GM12878 (cell line): ENCODE data around the gene PCSK1. TPM values are rescaled to one million over a fixed set of nuclear protein-coding genes. Genes with fewer than 3 reads are reported as not detected.

Source experiments
- ATAC-seq: fragments of 200-7000 bp; cut with Tn5 transposase; 3 replicates; pipeline ENCODE4 v1.9.1; 2020; ENCODE audit warnings: mild to moderate bottlenecking, moderate library complexity
- BruUV-seq: library from RNA; stranded (reverse); fragments of 400-500 nt; replicated peaks from 2 replicates; lab custom pipeline; 2021; lab: Mats Ljungman, UMichigan
- CTCF ChIA-PET: fragments of 300-600 bp; sonication (Branson Sonifier 250); formaldehyde crosslinking; extraction: SDS; loops from one replicate; lab custom pipeline; 2021; ENCODE audit warnings: inconsistent platforms; lab: Yijun Ruan, JAX
- POLR2A ChIA-PET: fragments of 350-600 bp; formaldehyde crosslinking; extraction: SDS; loops from one replicate; lab custom pipeline; 2021; ENCODE audit warnings: inconsistent platforms; lab: Charles Lee
- RAD21 ChIA-PET: fragments of 300-600 bp; sonication (Branson Sonifier 250); formaldehyde crosslinking; loops from one replicate; lab custom pipeline; 2023; ENCODE audit warnings: antibody characterized with exemption; ENCODE audit not compliant: unreplicated experiment; lab: Charles Lee
- SMC1A ChIA-PET: fragments of 300-600 bp; sonication (Branson Sonifier 250); formaldehyde crosslinking; loops from one replicate; lab custom pipeline; 2023; ENCODE audit not compliant: unreplicated experiment, uncharacterized antibody; lab: Charles Lee
- DNase-seq: peaks from one replicate; pipeline ENCODE4 v3.0.0-alpha.2; 2011; ENCODE audit warnings: low read depth, low spot score
- FAIRE-seq: peaks from 3 replicates; lab custom pipeline; 2011; peaks lifted over from hg19 to GRCh38; lab: Jason Lieb, UNC
- H2AFZ ChIP-seq: 2 replicates; pipeline ENCODE4 v1.6.0; 2011; ENCODE audit warnings: low read depth, low read length, control low read depth; ENCODE audit not compliant: control insufficient read depth
- H3K27ac ChIP-seq: 2 replicates; pipeline ENCODE4 v1.5.1; 2011; ENCODE audit warnings: control low read depth; ENCODE audit not compliant: control insufficient read depth, insufficient read depth
- H3K27me3 ChIP-seq, 2 experiments: replicated peaks in 1 of 2; 2 replicates each; pipeline versions ENCODE4 v1.6.0 to v1.6.1; 2011; ENCODE audit warnings: low read length in 1 of 2; ENCODE audit not compliant: control insufficient read depth in 2 of 2, insufficient read depth in 2 of 2
- H3K36me3 ChIP-seq, 2 experiments: 2 replicates each; pipeline ENCODE4 v1.5.1; 2011; ENCODE audit warnings: low read length in 1 of 2; ENCODE audit not compliant: control insufficient read depth in 2 of 2, insufficient read depth in 2 of 2
- H3K4me1 ChIP-seq: 2 replicates; pipeline ENCODE4 v1.6.1; 2011; ENCODE audit warnings: mild to moderate bottlenecking, low read length, moderate library complexity, mixed read lengths; ENCODE audit not compliant: control insufficient read depth, insufficient read depth
- H3K4me2 ChIP-seq: 2 replicates; pipeline ENCODE4 v1.6.0; 2011; ENCODE audit warnings: control low read depth; ENCODE audit not compliant: control insufficient read depth, insufficient read depth
- H3K4me3 ChIP-seq: fragments of 200-600 bp; sonication (generic); 2 replicates; pipeline ENCODE4 v1.5.1; 2016
- H3K79me2 ChIP-seq: 2 replicates; pipeline ENCODE4 v1.6.0; 2011; ENCODE audit warnings: low read length; ENCODE audit not compliant: control insufficient read depth, insufficient read depth
- H3K9ac ChIP-seq: 2 replicates; pipeline ENCODE4 v1.8.0; 2011; ENCODE audit warnings: low read length, control low read depth, mixed read lengths; ENCODE audit not compliant: control insufficient read depth, insufficient read depth
- H3K9me3 ChIP-seq: replicated peaks from 3 replicates; pipeline ENCODE4 v1.5.1; 2011; ENCODE audit warnings: mild to moderate bottlenecking, low read length; ENCODE audit not compliant: control insufficient read depth, insufficient read depth
- H4K20me1 ChIP-seq: 2 replicates; pipeline ENCODE4 v1.6.0; 2011; ENCODE audit not compliant: control insufficient read depth, insufficient read depth
- CHD2 ChIP-seq: IDR thresholded peaks from 2 replicates; pipeline ENCODE4 v1.6.1; 2011; ENCODE audit warnings: low read depth, low read length, improper control_type of control experiment, borderline replicate concordance
- E2F8 ChIP-seq: fragments of 450-650 bp; IDR thresholded peaks from 2 replicates; pipeline ENCODE4 v1.6.1; 2018; ENCODE audit warnings: mild to moderate bottlenecking, low read depth, moderate library complexity; ENCODE audit not compliant: partially characterized antibody
- EED ChIP-seq: sonication (generic); IDR thresholded peaks from 2 replicates; pipeline ENCODE4 v1.6.1; 2016; ENCODE audit warnings: antibody characterized with exemption, low read depth
- EZH2 ChIP-seq: IDR thresholded peaks from 2 replicates; pipeline ENCODE4 v1.6.1; 2012; ENCODE audit warnings: low read depth, mild to moderate bottlenecking, control low read depth, inconsistent platforms, low read length, borderline replicate concordance; ENCODE audit not compliant: control insufficient read depth
- HDAC2 ChIP-seq: fragments of 200-600 bp; sonication (generic); IDR thresholded peaks from 2 replicates; pipeline ENCODE4 v1.6.1; 2017
- HDGF ChIP-seq: fragments of 450-650 bp; IDR thresholded peaks from 2 replicates; pipeline ENCODE4 v1.6.1; 2016; ENCODE audit warnings: antibody characterized with exemption
- JUNB ChIP-seq: IDR thresholded peaks from 2 replicates; pipeline ENCODE4 v1.6.1; 2016; ENCODE audit warnings: antibody characterized with exemption, mild to moderate bottlenecking
- KLF5 ChIP-seq: fragments of 450-650 bp; IDR thresholded peaks from 2 replicates; pipeline ENCODE4 v1.6.1; 2014; ENCODE audit warnings: mild to moderate bottlenecking; ENCODE audit not compliant: partially characterized antibody
- NR2F1 ChIP-seq: fragments of 450-650 bp; conservative IDR thresholded peaks from 2 replicates; pipeline ENCODE4 v1.6.1; 2017; ENCODE audit warnings: mild to moderate bottlenecking
- RAD51 ChIP-seq: fragments of 450-650 bp; IDR thresholded peaks from 2 replicates; pipeline ENCODE4 v1.6.1; 2016; ENCODE audit warnings: moderate library complexity, mild to moderate bottlenecking, inconsistent platforms
- SREBF2 ChIP-seq: IDR thresholded peaks from 2 replicates; pipeline ENCODE4 v1.6.1; 2012; ENCODE audit warnings: mild to moderate bottlenecking, low read length
- SRF ChIP-seq, 2 experiments: IDR thresholded peaks; 2 replicates each; pipeline ENCODE4 v1.6.1; 2011; ENCODE audit warnings: low read depth in 2 of 2, low read length in 2 of 2, mild to moderate bottlenecking in 1 of 2, moderate library complexity in 1 of 2
- SUPT20H ChIP-seq: IDR thresholded peaks from 2 replicates; pipeline ENCODE4 v1.6.1; 2011; ENCODE audit warnings: low read depth, mild to moderate bottlenecking, low read length, moderate library complexity, borderline replicate concordance; ENCODE audit not compliant: control insufficient read depth
- TBL1XR1 ChIP-seq: IDR thresholded peaks from 2 replicates; pipeline ENCODE4 v1.6.1; 2012; ENCODE audit warnings: low read depth, low read length, improper control_type of control experiment
- ZSCAN29 ChIP-seq: fragments of 450-650 bp; IDR thresholded peaks from 2 replicates; pipeline ENCODE4 v1.6.1; 2017; ENCODE audit warnings: mild to moderate bottlenecking, moderate library complexity
- WGBS: methylation state at CpG from one replicate; pipeline ENCODE4 v1.1.6; 2016; ENCODE audit warnings: low lambda C conversion rate; ENCODE audit not compliant: insufficient replicate concordance, insufficient coverage; ENCODE audit errors: missing lambda C conversion rate; 5-methylcytosine and 5-hydroxymethylcytosine counted together
- in situ Hi-C: fragments of 300-500 bp; cut with MboI; formaldehyde crosslinking; loops from 9 replicates; pipeline ENCODE4 v1.14.3; 2018; ENCODE audit warnings: mixed read lengths
- intact Hi-C: fragments of 100-400 bp; cut with micrococcal nuclease; formaldehyde crosslinking; loops from one replicate; pipeline ENCODE4 v1.14.2; 2022; ENCODE audit not compliant: unreplicated experiment
- polyA plus RNA-seq, 11 experiments: library from polyadenylated mRNA; depleted of rRNA in 4 of 11; unstranded in 6 of 11; stranded (reverse) in 5 of 11; fragments of >200 nt; fragmentation: Nextera tagmentation in 4 of 11; fragmentation: Illumina TruSeq in 1 of 11; extraction: Ambion mirVana in 4 of 11; extraction: Trizol in 1 of 11; gene quantifications; 1 replicate in 1 of 11; 2 replicates in 10 of 11; pipeline versions ENCODE4 v1.2.1 to v1.2.3, GENCODE V29; 2011 to 2016; ENCODE audit warnings: inconsistent platforms in 2 of 11, missing spikeins in 2 of 11, low read depth in 1 of 11
- total RNA-seq, 4 experiments: library from RNA; depleted of rRNA in 3 of 4; stranded (reverse); fragments of >200 nt in 3 of 4; fragmentation: Illumina TruSeq in 1 of 4; extraction: Trizol in 1 of 4; gene quantifications; 2 replicates each; pipeline versions ENCODE4 v1.2.1 to v1.2.3, GENCODE V29; 2013 to 2021
- TF ChIP-seq, protein P1 (sequence below): fragments of 450-650 bp; IDR thresholded peaks from 2 replicates; pipeline ENCODE4 v1.6.1; 2017; ENCODE audit warnings: mild to moderate bottlenecking, moderate library complexity

Gene PCSK1
- total and polyA plus RNA-seq, 10 of the 15 experiments (the other 5 are each of a cell fraction or from before 2014, with no cell fraction given): 0.03 to 0.24 (median 0.07) TPM; not detected in 4

- ATAC-seq (no peak), FAIRE-seq (no peak), DNase-seq (no peak)
- SMC1A ChIA-PET: no interaction called here
- H3K27ac ChIP-seq: no peak overlapping the region
- no peaks in the 10 kb centered on the region for H3K36me3 ChIP-seq
- POLR2A ChIA-PET: no interaction called here
- no peak for TF ChIP-seq RAD51
- TF ChIP-seq SUPT20H: no peak
- no peak for TF ChIP-seq KLF5
- no peak for TF ChIP-seq TBL1XR1
- no peak for TF ChIP-seq EED
- no peak for TF ChIP-seq NR2F1
- TF ChIP-seq HDGF: no peak
- TF ChIP-seq SREBF2: no peak
- TF ChIP-seq CHD2: no peak
- TF ChIP-seq, protein P1, sequence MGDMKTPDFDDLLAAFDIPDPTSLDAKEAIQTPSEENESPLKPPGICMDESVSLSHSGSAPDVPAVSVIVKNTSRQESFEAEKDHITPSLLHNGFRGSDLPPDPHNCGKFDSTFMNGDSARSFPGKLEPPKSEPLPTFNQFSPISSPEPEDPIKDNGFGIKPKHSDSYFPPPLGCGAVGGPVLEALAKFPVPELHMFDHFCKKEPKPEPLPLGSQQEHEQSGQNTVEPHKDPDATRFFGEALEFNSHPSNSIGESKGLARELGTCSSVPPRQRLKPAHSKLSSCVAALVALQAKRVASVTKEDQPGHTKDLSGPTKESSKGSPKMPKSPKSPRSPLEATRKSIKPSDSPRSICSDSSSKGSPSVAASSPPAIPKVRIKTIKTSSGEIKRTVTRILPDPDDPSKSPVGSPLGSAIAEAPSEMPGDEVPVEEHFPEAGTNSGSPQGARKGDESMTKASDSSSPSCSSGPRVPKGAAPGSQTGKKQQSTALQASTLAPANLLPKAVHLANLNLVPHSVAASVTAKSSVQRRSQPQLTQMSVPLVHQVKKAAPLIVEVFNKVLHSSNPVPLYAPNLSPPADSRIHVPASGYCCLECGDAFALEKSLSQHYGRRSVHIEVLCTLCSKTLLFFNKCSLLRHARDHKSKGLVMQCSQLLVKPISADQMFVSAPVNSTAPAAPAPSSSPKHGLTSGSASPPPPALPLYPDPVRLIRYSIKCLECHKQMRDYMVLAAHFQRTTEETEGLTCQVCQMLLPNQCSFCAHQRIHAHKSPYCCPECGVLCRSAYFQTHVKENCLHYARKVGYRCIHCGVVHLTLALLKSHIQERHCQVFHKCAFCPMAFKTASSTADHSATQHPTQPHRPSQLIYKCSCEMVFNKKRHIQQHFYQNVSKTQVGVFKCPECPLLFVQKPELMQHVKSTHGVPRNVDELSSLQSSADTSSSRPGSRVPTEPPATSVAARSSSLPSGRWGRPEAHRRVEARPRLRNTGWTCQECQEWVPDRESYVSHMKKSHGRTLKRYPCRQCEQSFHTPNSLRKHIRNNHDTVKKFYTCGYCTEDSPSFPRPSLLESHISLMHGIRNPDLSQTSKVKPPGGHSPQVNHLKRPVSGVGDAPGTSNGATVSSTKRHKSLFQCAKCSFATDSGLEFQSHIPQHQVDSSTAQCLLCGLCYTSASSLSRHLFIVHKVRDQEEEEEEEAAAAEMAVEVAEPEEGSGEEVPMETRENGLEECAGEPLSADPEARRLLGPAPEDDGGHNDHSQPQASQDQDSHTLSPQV: no peak
- TF ChIP-seq ZSCAN29: no peak
- no peak for TF ChIP-seq JUNB
- TF ChIP-seq E2F8: no peak
- no peak for TF ChIP-seq HDAC2
- TF ChIP-seq EZH2: no peak
- TF ChIP-seq SRF (IDR thresholded peaks at IDR 0.05; ENCODE audit: low read depth in 2 of 2, low read length in 2 of 2): no peak
- WGBS: 0% methylated on average over 1 of the region's 1 CpG
- H3K27me3 ChIP-seq: no peaks in the 10 kb centered on the region
- H3K4me3 ChIP-seq: no peak overlapping the region
- in situ Hi-C loops (no loop called here), intact Hi-C loops (no loop called here)
- CTCF ChIA-PET: interaction anchor here (1.5 kb wide), 1 partner anchor 13 kb away, joined by 4 read pairs; no protein-coding TSS in a partner anchor
- H4K20me1 ChIP-seq: no peaks in the 10 kb centered on the region
- no peak overlapping the region for H3K9ac ChIP-seq
- no TSS peak for BruUV-seq
- no peak overlapping the region for H2AFZ ChIP-seq
- no peaks in the 10 kb centered on the region for H3K4me1 ChIP-seq
- no peaks in the 10 kb centered on the region for H3K9me3 ChIP-seq
- RAD21 ChIA-PET: interaction anchor here (0.6 kb wide), 1 partner anchor 271 kb away, joined by 3 read pairs; no protein-coding TSS in a partner anchor
- H3K79me2 ChIP-seq: no peaks in the 10 kb centered on the region
- H3K4me2 ChIP-seq: no peak overlapping the region
These were observed 48.8 kb upstream of the PCSK1 start for GRCh38 chr5:96481867-96482266.
